GM12801 (cell line): ENCODE results near the gene CCDC32.

Source experiments
- CTCF ChIP-seq: IDR thresholded peaks from one replicate; pipeline ENCODE4 v1.5.1; 2011; ENCODE audit warnings: control low read depth; ENCODE audit not compliant: insufficient read length; ENCODE audit errors: extremely low read depth

The CCDC32 gene

GRCh38 chr15:40511472-40512133, 53.2 kb downstream of the CCDC32 start:
- no peak for TF ChIP-seq CTCF

GRCh38 chr15:40511093-40511471, 53.8 kb downstream of the CCDC32 start:
- no peak for TF ChIP-seq CTCF

GRCh38 chr15:40510201-40510600, 54.6 kb downstream of the CCDC32 start:
- no peak for TF ChIP-seq CTCF

- no peak for TF ChIP-seq CTCF
Observed at GRCh38 chr15:40508216-40508615, 56.6 kb downstream of the CCDC32 start.

GRCh38 chr15:40506964-40507571, 57.8 kb downstream of the CCDC32 start:
- TF ChIP-seq CTCF: no peak
